GM06990 (cell line): Measurements from ENCODE around the gene FBXO21.

Experiments
- DNase-seq: peaks from one replicate; pipeline ENCODE4 v3.0.0-alpha.2; 2011; ENCODE audit not compliant: insufficient read length; ENCODE audit errors: extremely low read depth
- H3K27me3 ChIP-seq: replicated peaks from 2 replicates; pipeline ENCODE4 v1.6.0; 2011; ENCODE audit warnings: low read length; ENCODE audit not compliant: control insufficient read depth, insufficient read depth
- H3K36me3 ChIP-seq: 2 replicates; pipeline ENCODE4 v1.5.1; 2011; ENCODE audit warnings: low read length; ENCODE audit not compliant: control insufficient read depth, insufficient read depth
- H3K4me3 ChIP-seq: replicated peaks from 2 replicates; pipeline ENCODE4 v1.5.1; 2011; ENCODE audit warnings: low read depth, mild to moderate bottlenecking, control low read depth, low read length
- CTCF ChIP-seq: IDR thresholded peaks from 2 replicates; pipeline ENCODE4 v1.5.1; 2011; ENCODE audit warnings: low read length, control low read depth, mild to moderate bottlenecking, inconsistent platforms; ENCODE audit not compliant: insufficient read depth, poor library complexity, severe bottlenecking

Gene FBXO21

GRCh38 chr12:117209626-117210025 lies 19.4 kb upstream of the FBXO21 start:
- DNase-seq = no peak
- no peak overlapping the region for H3K4me3 ChIP-seq
- H3K27me3 ChIP-seq = peaks cover 1% of the 10 kb centered on the region; the same call in 1 of the 2 replicates
- TF ChIP-seq CTCF = no peak
- no peaks in the 10 kb centered on the region for H3K36me3 ChIP-seq

GRCh38 chr12:117208811-117209455 lies 18.7 kb upstream of the FBXO21 start:
- no peak for DNase-seq
- Histone ChIP-seq H3K4me3 (no peak overlapping the region), H3K36me3 (no peaks in the 10 kb centered on the region), H3K27me3 (peaks cover 1% of the 10 kb centered on the region; the same call in 1 of the 2 replicates)
- no peak for TF ChIP-seq CTCF

- Histone ChIP-seq H3K27me3 (peaks cover 1% of the 10 kb centered on the region; the same call in 1 of the 2 replicates), H3K36me3 (no peaks in the 10 kb centered on the region), H3K4me3 (no peak overlapping the region)
- no peak for TF ChIP-seq CTCF
- no peak for DNase-seq
Measured at GRCh38 chr12:117208206-117208605, 17.9 kb upstream of the FBXO21 start.

- DNase-seq = no peak
- no peak for TF ChIP-seq CTCF
- Histone ChIP-seq H3K36me3 (no peaks in the 10 kb centered on the region), H3K27me3 (peaks cover 1% of the 10 kb centered on the region; the same call in 1 of the 2 replicates), H3K4me3 (no peak overlapping the region)
Measured at GRCh38 chr12:117207675-117208074, 17.4 kb upstream of the FBXO21 start.

- TF ChIP-seq CTCF = no peak
Measured at GRCh38 chr12:117202556-117202955, 12.3 kb upstream of the FBXO21 start.

More at GRCh38 chr12:117202556-117202955, 12.3 kb upstream of the FBXO21 start:
- DNase-seq = no peak
- Histone ChIP-seq H3K4me3 (no peak overlapping the region), H3K36me3 (no peaks in the 10 kb centered on the region), H3K27me3 (peaks cover 1% of the 10 kb centered on the region; the same call in 1 of the 2 replicates)
